Astrocyte (in vitro differentiated cells and primary cell): ENCODE results near the gene EIF1. TPM values are rescaled to one million over a fixed set of nuclear protein-coding genes. Genes with fewer than 3 reads are reported as not detected.

ENCODE experiments used
- DNase-seq: peaks from one replicate; pipeline ENCODE4 v3.0.0-alpha.2; 2010; ENCODE audit warnings: low read depth
- FAIRE-seq: peaks from 2 replicates; lab custom pipeline; 2011; peaks lifted over from hg19 to GRCh38; lab: Jason Lieb, UNC
- H2AFZ ChIP-seq: 2 replicates; pipeline ENCODE4 v1.6.0; 2012; ENCODE audit warnings: low read depth, low read length, inconsistent platforms
- H3K27ac ChIP-seq: 2 replicates; pipeline ENCODE4 v1.5.1; 2011; ENCODE audit warnings: low read depth, low read length, inconsistent platforms
- H3K27me3 ChIP-seq: 2 replicates; pipeline ENCODE4 v1.6.0; 2011; ENCODE audit warnings: low read length, inconsistent platforms; ENCODE audit not compliant: insufficient read depth
- H3K36me3 ChIP-seq: 2 replicates; pipeline ENCODE4 v1.5.1; 2011; ENCODE audit warnings: low read length, inconsistent platforms; ENCODE audit not compliant: insufficient read depth
- H3K4me1 ChIP-seq: 2 replicates; pipeline ENCODE4 v1.5.1; 2011; ENCODE audit warnings: low read length, inconsistent platforms; ENCODE audit not compliant: insufficient read depth
- H3K4me2 ChIP-seq: 2 replicates; pipeline ENCODE4 v1.6.0; 2012; ENCODE audit warnings: low read length, inconsistent platforms
- H3K4me3 ChIP-seq: 2 replicates; pipeline ENCODE4 v1.5.1; 2011; ENCODE audit warnings: low read depth, mild to moderate bottlenecking, low read length, inconsistent platforms; ENCODE audit not compliant: insufficient read depth
- H3K79me2 ChIP-seq: 2 replicates; pipeline ENCODE4 v1.6.0; 2012; ENCODE audit warnings: mild to moderate bottlenecking, low read length, inconsistent platforms; ENCODE audit not compliant: insufficient read depth
- H3K9ac ChIP-seq: 2 replicates; pipeline ENCODE4 v1.6.0; 2012; ENCODE audit warnings: mild to moderate bottlenecking, low read length, inconsistent platforms
- H3K9me3 ChIP-seq: 2 replicates; pipeline ENCODE4 v1.5.1; 2012; ENCODE audit warnings: low read depth, mild to moderate bottlenecking, low read length, inconsistent platforms; ENCODE audit not compliant: insufficient read depth
- H4K20me1 ChIP-seq: 2 replicates; pipeline ENCODE4 v1.6.0; 2012; ENCODE audit warnings: low read length, inconsistent platforms; ENCODE audit not compliant: insufficient read depth
- H3K27ac Mint-ChIP-seq: one replicate; pipeline ENCODE4 v1.8.0; 2021; ENCODE audit warnings: mild to moderate bottlenecking, mixed read lengths; ENCODE audit not compliant: unreplicated experiment
- H3K27me3 Mint-ChIP-seq: one replicate; pipeline ENCODE4 v1.8.0; 2021; ENCODE audit warnings: low read depth, mixed read lengths; ENCODE audit not compliant: unreplicated experiment
- H3K36me3 Mint-ChIP-seq: one replicate; pipeline ENCODE4 v1.8.0; 2021; ENCODE audit warnings: low read depth, mixed read lengths; ENCODE audit not compliant: unreplicated experiment
- H3K4me1 Mint-ChIP-seq: one replicate; pipeline ENCODE4 v1.8.0; 2021; ENCODE audit warnings: low read depth, mixed read lengths; ENCODE audit not compliant: unreplicated experiment
- H3K4me3 Mint-ChIP-seq: one replicate; pipeline ENCODE4 v1.8.0; 2021; ENCODE audit warnings: mild to moderate bottlenecking, moderate library complexity, mixed read lengths; ENCODE audit not compliant: unreplicated experiment
- H3K9me3 Mint-ChIP-seq: one replicate; pipeline ENCODE4 v1.8.0; 2021; ENCODE audit warnings: mild to moderate bottlenecking, mixed read lengths; ENCODE audit not compliant: unreplicated experiment
- CTCF ChIP-seq: IDR thresholded peaks from 2 replicates; pipeline ENCODE4 v1.5.1; 2011; ENCODE audit warnings: low read depth, mild to moderate bottlenecking, inconsistent platforms, low read length, moderate library complexity; ENCODE audit not compliant: insufficient read depth
- EZH2 ChIP-seq: IDR thresholded peaks from 2 replicates; pipeline ENCODE4 v1.6.1; 2012; ENCODE audit warnings: mild to moderate bottlenecking, low read length, inconsistent platforms; ENCODE audit not compliant: insufficient read depth
- total RNA-seq: library from RNA; stranded (reverse); gene quantifications from 2 replicates; pipeline ENCODE4 v1.2.1, GENCODE V29; 2021

EIF1 gene
- total RNA-seq, 1 donor from 2014 or later: 767 TPM

DNA sequence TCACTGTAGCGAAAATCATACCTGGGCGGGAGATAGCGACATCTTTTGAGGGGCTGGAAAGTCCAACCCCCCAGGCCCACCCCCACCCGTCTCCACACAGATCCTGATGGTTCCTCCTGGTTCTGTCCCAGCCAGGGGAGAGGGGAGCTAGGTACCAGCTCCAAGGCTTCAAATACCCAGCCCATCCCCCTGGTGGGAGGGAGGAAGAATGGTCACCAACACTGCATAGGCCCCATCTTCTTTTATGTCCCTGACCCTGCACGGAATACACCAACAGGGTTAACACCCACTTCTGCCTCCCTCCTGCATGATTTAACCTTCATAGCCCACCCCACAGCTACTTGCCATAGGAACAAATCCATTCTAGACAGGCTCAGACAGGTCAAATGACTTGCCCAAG is 36.4 kb downstream of the EIF1 start:
- no peaks in the 10 kb centered on the region for H3K79me2 ChIP-seq
- H3K9me3 ChIP-seq: no peaks in the 10 kb centered on the region
- H3K9me3 Mint-ChIP-seq: no peaks in the 10 kb centered on the region
- no peak overlapping the region for H3K4me2 ChIP-seq
- H3K4me3 ChIP-seq: no peak overlapping the region
- H3K9ac ChIP-seq: no peak overlapping the region
- no peaks in the 10 kb centered on the region for H4K20me1 ChIP-seq
- no peaks in the 10 kb centered on the region for H3K4me1 ChIP-seq
- no peak overlapping the region for H3K27ac Mint-ChIP-seq
- TF ChIP-seq EZH2 (no peak), CTCF (no peak)
- no peak for DNase-seq
- FAIRE-seq: no peak
- H3K4me3 Mint-ChIP-seq: no peak overlapping the region
- peaks cover 1% of the 10 kb centered on the region for H3K27me3 ChIP-seq
- H2AFZ ChIP-seq: no peak overlapping the region
- H3K36me3 ChIP-seq: no peaks in the 10 kb centered on the region
- no peaks in the 10 kb centered on the region for H3K4me1 Mint-ChIP-seq
- H3K27me3 Mint-ChIP-seq: peaks cover 24% of the 10 kb centered on the region
- no peak overlapping the region for H3K27ac ChIP-seq
- no peaks in the 10 kb centered on the region for H3K36me3 Mint-ChIP-seq

- no peaks in the 10 kb centered on the region for H3K4me1 Mint-ChIP-seq
- Histone ChIP-seq H3K27ac (no peak overlapping the region), H3K4me2 (no peak overlapping the region), H2AFZ (no peak overlapping the region), H3K27me3 (peaks cover 23% of the 10 kb centered on the region), H3K4me3 (no peak overlapping the region), H3K9ac (no peak overlapping the region), H4K20me1 (no peaks in the 10 kb centered on the region), H3K9me3 (no peaks in the 10 kb centered on the region), H3K36me3 (no peaks in the 10 kb centered on the region), H3K4me1 (no peaks in the 10 kb centered on the region), H3K79me2 (no peaks in the 10 kb centered on the region)
- DNase-seq: no peak
- TF ChIP-seq EZH2 (no peak), CTCF (no peak)
- H3K27me3 Mint-ChIP-seq: peaks cover 49% of the 10 kb centered on the region
- H3K36me3 Mint-ChIP-seq: no peaks in the 10 kb centered on the region
- FAIRE-seq: no peak
- H3K27ac Mint-ChIP-seq: no peak overlapping the region
- H3K9me3 Mint-ChIP-seq: no peaks in the 10 kb centered on the region
- no peak overlapping the region for H3K4me3 Mint-ChIP-seq
Measured at GRCh38 chr17:41728056-41728455, 39.4 kb downstream of the EIF1 start.

DNA sequence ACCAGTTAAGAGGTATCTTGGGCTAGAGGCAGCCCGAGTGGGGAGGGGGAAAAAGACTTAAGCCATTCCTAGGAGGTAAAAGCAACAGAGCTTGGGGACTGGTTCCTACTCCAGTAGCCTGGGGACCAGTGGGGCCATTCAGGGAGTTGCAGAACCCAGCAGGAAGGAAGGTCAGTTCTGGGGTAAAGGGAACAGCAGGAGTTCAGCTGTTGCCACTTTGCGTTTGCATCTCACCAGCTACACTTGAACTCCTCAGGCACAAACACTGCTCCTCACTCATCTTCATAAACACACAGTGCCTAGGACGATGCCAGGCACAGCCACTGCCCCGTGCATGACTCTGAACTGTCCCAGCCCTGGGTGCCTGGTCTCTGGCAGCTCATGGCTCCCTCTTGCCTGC is 41.8 kb downstream of the EIF1 start:
- no peak overlapping the region for H3K4me3 Mint-ChIP-seq
- Histone ChIP-seq H4K20me1 (no peaks in the 10 kb centered on the region), H3K27me3 (peaks cover 39% of the 10 kb centered on the region), H3K36me3 (no peaks in the 10 kb centered on the region), H3K4me3 (no peak overlapping the region), H3K4me2 (no peak overlapping the region), H3K4me1 (peaks cover 10% of the 10 kb centered on the region), H3K79me2 (no peaks in the 10 kb centered on the region), H3K9ac (no peak overlapping the region), H3K27ac (no peak overlapping the region), H3K9me3 (no peaks in the 10 kb centered on the region), H2AFZ (no peak overlapping the region)
- no peak for FAIRE-seq
- no peaks in the 10 kb centered on the region for H3K36me3 Mint-ChIP-seq
- no peak for TF ChIP-seq EZH2
- no peak for TF ChIP-seq CTCF
- no peaks in the 10 kb centered on the region for H3K9me3 Mint-ChIP-seq
- H3K27ac Mint-ChIP-seq: no peak overlapping the region
- H3K4me1 Mint-ChIP-seq: peaks cover 2% of the 10 kb centered on the region
- DNase-seq: no peak
- peaks cover 49% of the 10 kb centered on the region for H3K27me3 Mint-ChIP-seq
